AG09319 (cell line): ENCODE measurements around the gene TOMM20.
"Not testable (repeated sequence)": the region's sequence is repeated elsewhere in the genome, so short reads cannot be mapped to it uniquely, and the experiment has no call there.

Experiments
- DNase-seq: peaks from one replicate; pipeline ENCODE4 v3.0.0-alpha.2; 2010; ENCODE audit warnings: low read depth; ENCODE audit errors: extremely low read depth
- TF ChIP-seq, protein P1 (sequence below): IDR thresholded peaks from 2 replicates; pipeline ENCODE4 v1.5.1; 2011; ENCODE audit warnings: low read depth, mild to moderate bottlenecking, inconsistent platforms, low read length, moderate library complexity

The TOMM20 gene

DNA sequence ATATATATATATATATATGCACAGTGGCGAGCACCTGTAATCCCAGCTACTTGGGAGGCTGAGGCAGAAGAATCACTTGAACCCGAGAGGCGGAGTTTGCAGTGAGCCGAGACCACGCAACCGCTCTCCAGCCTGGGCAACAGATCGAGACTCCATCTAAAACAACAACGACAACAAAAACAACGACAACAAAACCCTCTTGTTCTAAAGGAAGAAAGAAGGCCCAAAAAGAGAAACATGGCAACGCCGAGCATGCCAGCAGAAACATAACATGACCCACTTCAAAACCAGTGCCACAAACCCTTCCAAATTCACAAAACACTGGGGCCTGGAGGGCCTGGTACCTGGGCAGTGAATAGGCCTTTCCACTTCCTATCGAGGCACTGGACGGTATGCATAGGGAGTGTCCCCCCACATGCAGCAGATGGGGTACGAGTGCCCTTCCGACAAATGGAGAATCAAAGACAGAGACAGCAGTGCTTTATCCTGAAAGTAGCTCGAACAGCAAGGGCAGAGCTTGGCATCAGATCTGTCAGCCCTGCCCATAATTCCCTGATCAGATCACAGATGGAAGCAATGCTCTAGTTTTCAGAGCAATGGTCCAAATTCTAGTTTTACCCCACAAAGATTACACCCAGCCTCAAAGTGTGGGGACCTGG is 52.0 kb downstream of the TOMM20 start:
- TF ChIP-seq, protein P1, sequence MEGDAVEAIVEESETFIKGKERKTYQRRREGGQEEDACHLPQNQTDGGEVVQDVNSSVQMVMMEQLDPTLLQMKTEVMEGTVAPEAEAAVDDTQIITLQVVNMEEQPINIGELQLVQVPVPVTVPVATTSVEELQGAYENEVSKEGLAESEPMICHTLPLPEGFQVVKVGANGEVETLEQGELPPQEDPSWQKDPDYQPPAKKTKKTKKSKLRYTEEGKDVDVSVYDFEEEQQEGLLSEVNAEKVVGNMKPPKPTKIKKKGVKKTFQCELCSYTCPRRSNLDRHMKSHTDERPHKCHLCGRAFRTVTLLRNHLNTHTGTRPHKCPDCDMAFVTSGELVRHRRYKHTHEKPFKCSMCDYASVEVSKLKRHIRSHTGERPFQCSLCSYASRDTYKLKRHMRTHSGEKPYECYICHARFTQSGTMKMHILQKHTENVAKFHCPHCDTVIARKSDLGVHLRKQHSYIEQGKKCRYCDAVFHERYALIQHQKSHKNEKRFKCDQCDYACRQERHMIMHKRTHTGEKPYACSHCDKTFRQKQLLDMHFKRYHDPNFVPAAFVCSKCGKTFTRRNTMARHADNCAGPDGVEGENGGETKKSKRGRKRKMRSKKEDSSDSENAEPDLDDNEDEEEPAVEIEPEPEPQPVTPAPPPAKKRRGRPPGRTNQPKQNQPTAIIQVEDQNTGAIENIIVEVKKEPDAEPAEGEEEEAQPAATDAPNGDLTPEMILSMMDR, result no peak
- DNase-seq, result no peak

DNA sequence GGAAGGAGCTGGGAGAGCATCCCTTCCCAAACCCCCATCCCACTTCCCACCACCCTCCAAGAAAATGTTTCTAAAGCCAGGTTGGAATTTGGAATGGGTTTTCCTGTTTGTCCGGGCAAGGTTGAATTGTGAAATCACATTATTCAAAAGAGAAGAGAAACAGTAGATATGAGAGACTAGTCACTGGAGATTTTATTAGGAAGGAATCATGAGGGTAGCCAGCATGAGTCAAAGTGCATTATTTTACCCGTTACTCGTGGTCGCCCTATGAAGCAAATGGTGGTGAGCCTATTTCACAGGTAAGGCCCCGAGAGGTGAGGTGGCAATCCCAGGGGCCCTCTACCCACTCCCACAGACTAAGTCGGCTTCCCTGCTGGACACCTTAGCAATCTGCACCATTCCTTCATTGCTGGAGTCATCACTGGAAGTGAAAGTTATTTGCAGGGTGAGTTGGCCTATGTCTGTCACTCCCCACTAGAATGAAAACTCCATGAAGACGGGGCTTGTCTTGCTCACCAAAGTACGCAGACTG is 52.8 kb downstream of the TOMM20 start:
- TF ChIP-seq, protein P1, result no peak
- no peak for DNase-seq

DNA sequence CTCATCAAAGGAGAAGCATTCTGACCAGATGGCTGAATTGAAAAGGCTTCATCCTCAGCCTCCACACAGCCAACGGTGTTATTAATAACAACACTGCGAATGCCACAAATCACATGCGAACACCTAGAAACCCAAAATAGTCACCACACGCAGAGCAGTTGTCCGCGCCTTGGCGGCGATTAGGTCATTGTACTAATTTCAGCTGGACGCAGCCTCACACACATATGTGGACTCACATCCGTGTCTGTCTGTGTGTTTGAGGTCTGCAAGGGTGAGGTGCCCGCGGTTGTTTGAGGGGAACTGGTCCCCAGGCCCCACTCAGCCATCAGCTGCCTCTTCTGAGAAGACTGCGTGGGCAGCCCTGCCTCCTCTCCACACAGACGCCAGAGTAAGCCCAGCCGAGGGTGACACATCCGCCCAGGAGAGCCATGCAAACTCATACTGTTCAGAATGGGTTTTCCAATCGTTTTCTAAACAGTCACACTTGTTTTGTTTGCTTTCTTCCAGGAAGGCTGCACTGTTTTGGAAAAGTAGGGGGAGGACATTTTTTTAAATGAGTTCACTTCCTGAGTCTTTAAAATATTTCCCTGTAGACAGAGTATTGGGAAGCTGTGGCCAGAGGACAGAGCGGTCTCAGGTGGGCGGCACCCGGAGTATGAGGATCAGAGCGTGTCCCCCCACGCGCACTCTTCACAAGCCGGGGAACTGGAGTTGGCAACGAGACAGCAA is 53.4 kb downstream of the TOMM20 start:
- TF ChIP-seq, protein P1, result no peak
- DNase-seq, result no peak

DNA sequence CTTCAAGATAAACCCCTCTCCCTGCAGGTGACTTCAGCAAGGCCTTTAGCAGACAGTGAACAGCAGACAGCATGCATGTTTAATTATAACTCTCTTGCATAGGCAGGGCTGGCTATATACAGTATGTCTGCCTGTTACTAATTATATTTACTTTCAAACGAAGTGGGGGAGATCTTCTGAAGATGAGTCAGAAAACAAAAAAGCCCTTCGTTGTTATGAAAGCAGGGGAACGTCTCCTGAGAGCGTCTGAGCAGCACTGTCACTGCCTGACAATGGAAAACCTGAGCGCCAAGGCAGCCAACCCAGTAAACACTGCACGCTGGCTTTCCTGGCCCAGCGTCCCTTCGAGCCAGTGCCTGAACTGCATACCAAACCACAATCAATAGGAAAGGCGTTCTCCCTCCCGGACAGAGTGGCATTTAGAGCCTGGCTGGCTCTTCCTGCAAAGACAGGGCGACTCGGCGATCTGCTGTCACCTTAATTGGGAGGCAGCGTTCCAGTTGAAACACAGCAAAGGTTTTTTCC is 54.1 kb downstream of the TOMM20 start:
- DNase-seq, result peak; percentile 59
- TF ChIP-seq, protein P1, result no peak

DNA sequence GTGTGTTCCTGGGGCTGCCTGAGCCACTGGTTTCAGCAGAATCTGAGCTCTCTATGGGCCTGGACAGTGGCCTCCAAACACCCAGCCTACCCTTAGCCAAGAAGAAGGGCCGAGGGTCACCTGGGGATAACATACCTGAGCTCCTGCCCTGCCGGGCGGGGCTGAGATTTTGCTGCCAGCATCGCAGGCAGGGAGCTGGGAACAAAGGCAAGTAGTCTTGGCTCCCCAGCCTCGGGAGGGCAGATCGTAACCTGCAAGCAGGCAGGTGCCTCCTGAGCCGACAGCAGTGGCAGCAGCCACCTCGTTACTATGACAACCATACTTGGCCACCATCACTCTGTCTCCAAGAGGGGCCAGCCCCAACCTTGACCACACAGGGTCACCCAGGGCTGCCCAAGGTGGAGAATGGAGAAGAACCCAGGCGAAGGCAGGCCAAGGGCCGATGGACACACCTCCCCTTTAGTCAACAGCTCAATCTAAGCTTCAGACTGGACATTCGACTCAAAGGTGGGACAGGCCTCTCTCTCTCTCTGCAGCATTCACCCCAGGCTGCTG is 54.6 kb downstream of the TOMM20 start:
- TF ChIP-seq, protein P1, result no peak
- no peak for DNase-seq

DNA sequence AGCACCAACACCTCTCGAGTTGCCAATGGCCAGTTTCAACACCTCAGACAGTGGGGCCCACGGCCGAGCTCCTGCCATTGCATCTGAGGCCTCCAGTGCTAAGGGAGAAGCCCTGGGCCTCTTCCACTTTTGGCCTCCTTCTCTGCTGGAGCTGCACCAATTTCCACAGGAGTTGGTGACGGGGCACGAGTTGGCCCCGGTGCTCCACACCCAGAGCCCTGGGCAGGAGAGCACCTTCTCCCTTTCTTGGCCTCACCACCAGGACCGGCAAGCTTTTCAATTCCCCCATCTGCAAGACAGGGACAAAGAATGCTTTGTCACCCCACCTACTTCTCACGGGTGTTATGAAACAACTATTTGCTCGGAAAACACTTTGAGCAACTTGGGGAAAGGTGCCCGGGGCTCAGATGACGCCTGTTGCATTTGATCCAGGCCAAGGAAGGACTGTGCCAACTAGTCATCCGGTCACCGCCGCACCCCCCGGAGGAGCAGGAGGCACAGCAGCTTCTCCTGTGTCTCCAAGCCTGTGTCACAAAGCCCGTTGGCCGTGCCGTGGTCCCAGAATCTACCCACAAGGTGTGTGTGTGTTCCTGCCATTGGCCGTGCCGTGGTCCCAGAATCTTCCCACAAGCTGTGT is 55.2 kb downstream of the TOMM20 start:
- TF ChIP-seq, protein P1, result no peak

DNA sequence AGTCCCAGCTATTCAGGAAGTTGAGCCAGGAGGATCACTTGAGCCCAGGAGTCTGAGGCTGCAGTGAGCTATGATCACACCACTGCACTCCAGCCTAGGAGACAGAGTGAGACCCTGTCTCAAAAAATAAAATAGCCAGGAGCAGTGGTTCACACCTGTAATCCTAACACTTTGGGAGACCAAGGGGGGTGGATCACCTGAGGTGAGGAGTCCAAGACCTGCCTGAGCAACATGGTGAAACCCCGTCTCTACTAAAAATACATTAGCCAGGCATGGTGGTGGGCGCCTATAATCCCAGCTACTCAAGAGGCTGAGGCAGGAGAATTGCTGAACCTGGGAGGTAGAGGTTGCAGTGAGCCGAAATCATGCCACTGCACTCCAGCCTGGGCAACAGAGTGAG is 56.1 kb downstream of the TOMM20 start:
- DNase-seq, result not testable (repeated sequence)

More for the DNA sequence above, 55.2 kb downstream of the TOMM20 start:
- no peak for DNase-seq
